ENCODE results near the gene CYB5B. TPM values are rescaled to one million over a fixed set of nuclear protein-coding genes. Genes with fewer than 3 reads are reported as not detected.

Gene CYB5B
- total RNA-seq, 1 experiment from 2014 or later: 355 TPM

GRCh38 chr16:69402439-69402838 is 22.0 kb upstream of the CYB5B start:
- H3K27me3 Mint-ChIP-seq (ENCODE audit: insufficient read depth, unreplicated experiment): no peaks in the 10 kb centered on the region
- DNase-seq: no peak
- no peak overlapping the region for H3K4me3 ChIP-seq (ENCODE audit: low read depth, low read length)
- H3K27me3 ChIP-seq (replicated peaks; ENCODE audit: control insufficient read depth, insufficient read depth, low read length): no peaks in the 10 kb centered on the region
- peaks cover 50% of the 10 kb centered on the region for H3K4me1 Mint-ChIP-seq (ENCODE audit: low read depth, unreplicated experiment)
- no peaks in the 10 kb centered on the region for H3K9me3 Mint-ChIP-seq (ENCODE audit: unreplicated experiment)
- peaks cover 7% of the 10 kb centered on the region for H3K36me3 Mint-ChIP-seq (ENCODE audit: insufficient read depth, unreplicated experiment)
- H3K36me3 ChIP-seq (ENCODE audit: control insufficient read depth, insufficient read depth, low read length): no peaks in the 10 kb centered on the region
- BruUV-seq (replicated peaks): no TSS peak
- no peak overlapping the region for H3K27ac Mint-ChIP-seq (ENCODE audit: unreplicated experiment)
- no peak overlapping the region for H3K4me3 Mint-ChIP-seq (ENCODE audit: unreplicated experiment)
- H3K9me3 ChIP-seq: no peaks in the 10 kb centered on the region
- peaks cover 67% of the 10 kb centered on the region for H3K4me1 ChIP-seq
- intact Hi-C loops (cut with micrococcal nuclease; ENCODE audit: unreplicated experiment): no loop called here
- POLR2A ChIA-PET: no interaction called here
- no peak for TF ChIP-seq CTCF (IDR thresholded peaks at IDR 0.05; ENCODE audit: insufficient read depth in 1 of 2, low read depth in 1 of 2, low read length in 1 of 2, severe bottlenecking in 1 of 2, unreplicated experiment in 1 of 2)
- CTCF ChIA-PET: no interaction called here

GRCh38 chr16:69404275-69404805 is 20.1 kb upstream of the CYB5B start:
- H3K4me1 ChIP-seq: peaks cover 53% of the 10 kb centered on the region
- Mint-ChIP-seq H3K4me3 (ENCODE audit: unreplicated experiment) (peak overlapping the region; percentile 43), H3K27ac (ENCODE audit: unreplicated experiment) (peak overlapping the region; percentile 50), H3K36me3 (ENCODE audit: insufficient read depth, unreplicated experiment) (peaks cover 3% of the 10 kb centered on the region), H3K27me3 (ENCODE audit: insufficient read depth, unreplicated experiment) (no peaks in the 10 kb centered on the region), H3K9me3 (ENCODE audit: unreplicated experiment) (no peaks in the 10 kb centered on the region), H3K4me1 (ENCODE audit: low read depth, unreplicated experiment) (peaks cover 48% of the 10 kb centered on the region)
- intact Hi-C loops (cut with micrococcal nuclease; ENCODE audit: unreplicated experiment): loop anchor here (1.0 kb wide), 6 partner anchors 8 to 161 kb away; partner anchors contain the start of genes CYB5B and NFAT5
- peak; percentile 90 to 96 for DNase-seq
- peak overlapping the region; percentile 21 for H3K4me3 ChIP-seq (ENCODE audit: low read depth, low read length)
- no peak for TF ChIP-seq CTCF (IDR thresholded peaks at IDR 0.05; ENCODE audit: insufficient read depth in 1 of 2, low read depth in 1 of 2, low read length in 1 of 2, severe bottlenecking in 1 of 2, unreplicated experiment in 1 of 2)
- no TSS peak for BruUV-seq (replicated peaks)
- H3K36me3 ChIP-seq (ENCODE audit: control insufficient read depth, insufficient read depth, low read length): no peaks in the 10 kb centered on the region
- CTCF ChIA-PET: interaction anchor here (0.7 to 2.9 kb wide), 6 partner anchors 8 to 161 kb away, joined by 3 to 15 read pairs (median 4); partner anchors contain the start of gene NFAT5
- POLR2A ChIA-PET: interaction anchor here (0.6 to 1.3 kb wide), 4 partner anchors 8 to 125 kb away, joined by 3 to 9 read pairs (median 4); partner anchors contain the start of gene CYB5B
- H3K9me3 ChIP-seq: no peaks in the 10 kb centered on the region
- H3K27me3 ChIP-seq (replicated peaks; ENCODE audit: control insufficient read depth, insufficient read depth, low read length): no peaks in the 10 kb centered on the region

GRCh38 chr16:69405326-69405725 is 19.1 kb upstream of the CYB5B start:
- H3K4me3 Mint-ChIP-seq (ENCODE audit: unreplicated experiment): no peak overlapping the region
- no peak for TF ChIP-seq CTCF (IDR thresholded peaks at IDR 0.05; ENCODE audit: insufficient read depth in 1 of 2, low read depth in 1 of 2, low read length in 1 of 2, severe bottlenecking in 1 of 2, unreplicated experiment in 1 of 2)
- H3K4me1 Mint-ChIP-seq (ENCODE audit: low read depth, unreplicated experiment): peaks cover 52% of the 10 kb centered on the region
- intact Hi-C loops (cut with micrococcal nuclease; ENCODE audit: unreplicated experiment): no loop called here
- Histone ChIP-seq H3K9me3 (no peaks in the 10 kb centered on the region), H3K27me3 (replicated peaks; ENCODE audit: control insufficient read depth, insufficient read depth, low read length) (no peaks in the 10 kb centered on the region), H3K4me3 (ENCODE audit: low read depth, low read length) (no peak overlapping the region), H3K4me1 (peaks cover 49% of the 10 kb centered on the region), H3K36me3 (ENCODE audit: control insufficient read depth, insufficient read depth, low read length) (no peaks in the 10 kb centered on the region)
- BruUV-seq (replicated peaks): no TSS peak
- H3K36me3 Mint-ChIP-seq (ENCODE audit: insufficient read depth, unreplicated experiment): no peaks in the 10 kb centered on the region
- no peaks in the 10 kb centered on the region for H3K27me3 Mint-ChIP-seq (ENCODE audit: insufficient read depth, unreplicated experiment)
- no peaks in the 10 kb centered on the region for H3K9me3 Mint-ChIP-seq (ENCODE audit: unreplicated experiment)
- no peak for DNase-seq
- POLR2A ChIA-PET: interaction anchor here (1.3 kb wide), 1 partner anchor 9 kb away, joined by 4 read pairs; no protein-coding TSS in a partner anchor
- peak overlapping the region; percentile 50 for H3K27ac Mint-ChIP-seq (ENCODE audit: unreplicated experiment)
- CTCF ChIA-PET: interaction anchor here (2.9 kb wide), 1 partner anchor 9 kb away, joined by 15 read pairs; no protein-coding TSS in a partner anchor
